GM19238 (cell line): Measurements from ENCODE around the gene ANKRD66.
"Not testable (repeated sequence)": the region's sequence is repeated elsewhere in the genome, so short reads cannot be mapped to it uniquely, and the experiment has no call there.

ENCODE experiments used
- DNase-seq: peaks from one replicate; pipeline ENCODE4 v3.0.0; 2011; ENCODE audit warnings: low spot score; ENCODE audit not compliant: insufficient read length

Gene ANKRD66

DNA sequence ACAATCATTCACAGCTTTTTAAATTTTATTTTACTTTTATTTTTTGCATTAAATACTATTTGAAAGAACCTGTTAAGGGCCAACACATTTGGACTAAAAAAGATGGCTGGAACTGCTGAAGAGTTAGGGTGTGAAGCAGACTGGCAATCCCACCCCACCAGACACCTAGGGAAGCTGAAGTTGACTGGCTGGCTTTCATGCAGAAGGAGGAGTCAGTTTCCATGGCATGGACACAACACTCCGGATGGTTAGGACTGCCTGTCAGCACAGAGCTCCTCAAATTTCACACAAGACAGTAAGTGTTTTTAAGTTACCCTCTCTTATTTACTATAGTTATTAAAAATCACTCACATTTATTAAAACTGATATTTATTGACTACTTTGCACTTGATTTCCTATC is at the start of gene ANKRD66:
ANKRD66 (plus strand) TSS at position 238 of the 400 bp plus-strand sequence. CDS start 5,016 bp downstream, outside the sequence.
- DNase-seq, result no peak

DNA sequence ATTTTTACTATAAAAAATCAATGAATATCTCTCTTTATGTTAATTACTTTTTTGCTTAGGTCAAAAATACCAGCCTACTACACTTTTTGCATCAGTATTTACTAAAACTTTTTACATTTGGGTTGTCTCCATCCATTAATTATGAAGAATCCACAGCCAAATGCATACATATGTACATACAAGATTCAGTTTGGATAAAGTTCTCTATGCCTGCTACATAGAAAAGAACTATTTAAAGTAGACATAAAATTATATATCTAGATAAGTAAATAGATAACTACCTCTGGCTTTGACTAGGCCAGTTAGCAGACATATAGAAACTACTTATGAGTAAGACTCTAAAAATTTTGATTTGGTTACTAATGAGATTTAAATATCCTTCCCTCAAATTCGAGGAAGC is 46.8 kb upstream of the ANKRD66 start:
- DNase-seq, result no peak

DNA sequence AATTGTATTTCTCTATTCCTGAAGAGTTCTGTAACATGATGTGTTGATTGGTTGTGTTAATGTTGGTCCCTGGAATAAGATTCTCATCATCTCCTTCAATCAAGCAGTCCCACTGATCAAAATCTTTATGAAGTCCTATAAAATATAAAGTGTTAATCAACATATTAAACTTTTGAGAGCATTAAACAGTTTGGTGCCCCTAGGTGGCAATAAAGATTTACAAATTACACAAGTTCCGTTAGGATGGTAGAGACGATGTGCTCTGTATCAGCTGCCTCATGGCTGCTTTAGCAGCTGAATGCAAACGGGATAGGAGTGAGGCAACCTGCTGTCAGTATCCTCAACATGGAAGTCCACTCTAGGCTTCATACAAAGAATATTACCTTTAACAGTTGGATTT is 42.2 kb upstream of the ANKRD66 start:
- no peak for DNase-seq

DNA sequence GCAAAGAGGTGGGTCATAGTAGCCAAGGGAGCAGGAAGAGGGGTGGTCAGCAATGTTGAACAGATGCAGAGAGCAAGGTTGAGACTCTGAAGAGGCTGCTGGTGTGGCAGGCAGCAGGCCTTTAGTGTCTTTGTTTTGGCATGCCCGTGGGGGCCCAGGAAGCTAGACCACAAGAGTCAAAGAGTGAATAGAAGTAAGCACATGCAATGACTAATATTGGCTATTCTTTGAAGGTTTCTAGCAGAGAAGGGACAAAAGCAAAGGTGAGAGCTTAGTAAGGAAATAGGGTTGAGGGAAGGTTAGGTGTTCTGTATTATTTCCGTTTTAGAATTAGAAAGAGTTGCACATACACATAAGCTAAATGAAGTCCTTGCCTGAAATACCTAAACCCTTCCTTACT is 40.3 kb upstream of the ANKRD66 start:
- DNase-seq, result no peak

DNA sequence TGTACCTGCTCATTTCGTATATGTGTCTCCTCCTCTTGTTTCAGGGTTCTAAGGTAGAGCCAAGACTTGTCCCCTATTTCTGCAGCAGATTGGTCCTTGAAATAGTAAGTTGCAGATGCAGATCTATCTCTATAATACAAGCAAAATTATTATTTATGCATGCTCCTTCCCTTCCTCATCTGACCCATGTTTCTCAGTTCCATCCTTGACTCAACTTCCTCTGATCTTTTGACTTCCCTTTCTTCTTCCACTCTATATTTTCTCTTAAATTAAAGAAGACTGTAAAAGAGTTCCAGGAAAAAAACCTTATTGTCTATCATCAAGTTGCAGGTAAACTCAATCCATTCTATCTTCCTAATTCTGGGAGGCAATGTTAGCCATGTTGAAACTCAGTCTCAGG is 35.2 kb upstream of the ANKRD66 start:
- no peak for DNase-seq

DNA sequence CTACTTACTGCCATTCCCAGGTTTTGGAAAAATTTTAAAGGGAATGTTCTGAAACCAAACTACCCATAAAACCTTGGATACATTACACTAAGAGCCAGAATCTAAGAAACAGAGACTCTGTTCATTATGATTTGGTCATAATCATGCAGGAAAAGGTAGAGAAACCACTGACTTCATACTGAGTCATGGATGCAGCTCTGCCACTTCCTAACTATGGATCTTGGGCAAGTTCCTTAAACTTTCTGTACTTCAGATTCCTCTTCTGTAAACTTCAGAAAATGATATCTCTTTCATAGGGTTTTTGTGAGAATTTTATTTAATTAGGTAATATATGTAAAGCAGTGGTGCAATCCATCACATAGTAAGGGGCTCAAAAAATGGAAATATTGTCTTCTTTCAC is 31.6 kb upstream of the ANKRD66 start:
- no peak for DNase-seq

DNA sequence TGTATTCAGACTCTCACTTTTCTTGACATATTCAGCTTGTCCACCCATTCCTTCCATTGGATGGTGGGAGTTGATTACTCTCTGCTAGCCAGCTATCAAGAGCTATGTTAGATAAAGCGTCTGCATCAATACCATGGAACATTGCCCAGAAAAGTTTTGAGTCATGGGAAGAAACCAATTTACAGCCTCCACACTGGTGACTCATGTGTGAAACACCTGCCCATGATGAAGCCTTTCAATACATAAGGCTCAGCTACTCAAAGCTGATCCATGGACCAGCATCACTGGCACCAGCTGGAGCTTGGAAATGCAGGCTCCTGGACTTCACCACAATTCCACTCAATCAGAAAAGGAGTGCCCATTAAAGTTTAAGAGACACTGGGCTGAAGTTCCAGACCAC is 27.6 kb upstream of the ANKRD66 start:
- DNase-seq, result no peak

DNA sequence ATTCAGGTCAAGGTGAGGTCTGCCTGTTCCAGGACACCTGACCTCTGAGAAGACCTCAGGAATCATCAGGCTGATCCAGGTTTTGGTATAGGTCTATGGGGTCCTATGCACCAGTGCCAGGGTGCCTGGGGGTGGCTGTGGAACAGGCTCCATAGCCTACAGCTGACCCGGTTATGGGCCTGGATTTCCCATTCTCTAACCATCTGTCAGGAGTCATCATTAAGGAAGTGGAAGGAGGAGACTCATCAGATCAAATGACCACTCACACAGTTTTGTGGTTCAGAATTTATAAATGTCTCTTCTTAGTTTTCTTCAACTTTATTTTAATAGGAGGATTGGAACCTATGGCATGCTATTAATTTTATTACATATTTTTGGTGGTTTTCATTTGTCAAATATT is 26.3 kb upstream of the ANKRD66 start:
- DNase-seq, result no peak

DNA sequence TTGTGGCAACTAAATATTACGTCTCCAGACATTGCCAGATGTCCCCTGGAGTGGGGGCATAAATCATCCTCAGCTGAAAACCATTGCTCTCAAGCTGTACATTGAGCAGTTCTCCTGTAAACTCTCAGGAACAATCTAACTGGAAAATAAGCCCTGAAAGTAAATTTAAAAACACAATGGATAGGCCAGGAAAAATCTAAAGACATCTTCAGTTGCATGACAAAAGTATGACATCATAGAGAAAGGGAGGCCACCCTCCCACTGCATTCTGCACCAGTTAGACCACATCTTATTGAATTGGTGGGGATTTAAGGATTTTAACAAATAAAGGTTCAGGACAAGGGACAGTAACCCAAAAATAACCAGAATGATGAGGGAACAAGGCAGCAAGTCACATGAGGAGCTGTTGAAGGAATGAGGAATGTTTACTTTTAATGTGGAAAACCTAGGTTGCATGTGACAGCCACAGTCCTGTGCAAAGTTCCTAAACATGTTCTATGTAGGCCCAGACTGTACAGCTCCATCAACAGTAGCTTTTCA is 16.9 kb upstream of the ANKRD66 start:
- no peak for DNase-seq

DNA sequence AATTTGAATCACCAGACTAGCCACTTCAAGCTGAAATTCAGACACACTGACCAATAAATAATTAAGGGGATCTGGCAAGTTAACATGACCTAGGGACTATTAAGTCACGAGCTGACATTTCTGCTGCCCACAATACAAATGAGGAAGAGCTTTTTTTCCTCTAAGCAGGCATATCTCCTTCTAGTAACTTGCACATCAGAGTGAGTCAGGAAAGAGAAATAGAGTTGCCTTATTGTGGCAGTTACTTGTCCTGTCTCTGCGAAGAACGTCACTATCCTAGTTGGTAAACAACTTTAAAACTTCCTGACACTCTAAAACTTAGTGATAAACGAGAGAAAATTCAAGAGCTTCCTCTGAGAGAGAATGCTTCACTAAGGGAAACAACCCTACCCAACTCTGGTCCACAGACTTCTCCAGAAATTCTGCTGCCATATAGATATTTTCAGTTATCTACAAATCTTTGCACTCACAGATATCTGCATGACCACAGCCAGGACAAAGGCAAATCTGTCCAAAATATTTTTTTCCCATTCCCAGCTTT is 15.7 kb upstream of the ANKRD66 start:
- DNase-seq, result no peak

DNA sequence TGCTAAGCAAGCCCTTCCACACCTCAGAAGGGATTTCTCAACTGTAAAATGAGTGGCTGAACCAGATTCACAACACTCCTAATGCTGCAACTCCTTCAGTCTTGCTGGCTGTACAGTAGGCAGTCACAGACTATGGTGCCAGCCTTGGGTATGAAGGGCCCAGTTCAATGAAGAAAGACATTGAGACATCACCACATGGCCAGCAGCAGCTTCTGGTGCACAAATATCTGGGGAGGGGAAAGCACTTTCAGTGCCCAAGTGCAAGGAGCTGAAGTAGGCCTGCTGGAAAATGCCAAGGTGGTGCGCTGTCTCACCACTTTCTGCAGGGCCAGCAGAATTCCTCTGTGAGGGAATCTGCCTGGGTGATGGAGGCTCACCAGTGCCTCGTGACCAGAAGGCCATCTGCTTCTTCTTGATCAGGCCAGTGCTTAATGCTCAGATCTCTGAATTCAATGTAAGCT is 13.4 kb upstream of the ANKRD66 start:
- no peak for DNase-seq

DNA sequence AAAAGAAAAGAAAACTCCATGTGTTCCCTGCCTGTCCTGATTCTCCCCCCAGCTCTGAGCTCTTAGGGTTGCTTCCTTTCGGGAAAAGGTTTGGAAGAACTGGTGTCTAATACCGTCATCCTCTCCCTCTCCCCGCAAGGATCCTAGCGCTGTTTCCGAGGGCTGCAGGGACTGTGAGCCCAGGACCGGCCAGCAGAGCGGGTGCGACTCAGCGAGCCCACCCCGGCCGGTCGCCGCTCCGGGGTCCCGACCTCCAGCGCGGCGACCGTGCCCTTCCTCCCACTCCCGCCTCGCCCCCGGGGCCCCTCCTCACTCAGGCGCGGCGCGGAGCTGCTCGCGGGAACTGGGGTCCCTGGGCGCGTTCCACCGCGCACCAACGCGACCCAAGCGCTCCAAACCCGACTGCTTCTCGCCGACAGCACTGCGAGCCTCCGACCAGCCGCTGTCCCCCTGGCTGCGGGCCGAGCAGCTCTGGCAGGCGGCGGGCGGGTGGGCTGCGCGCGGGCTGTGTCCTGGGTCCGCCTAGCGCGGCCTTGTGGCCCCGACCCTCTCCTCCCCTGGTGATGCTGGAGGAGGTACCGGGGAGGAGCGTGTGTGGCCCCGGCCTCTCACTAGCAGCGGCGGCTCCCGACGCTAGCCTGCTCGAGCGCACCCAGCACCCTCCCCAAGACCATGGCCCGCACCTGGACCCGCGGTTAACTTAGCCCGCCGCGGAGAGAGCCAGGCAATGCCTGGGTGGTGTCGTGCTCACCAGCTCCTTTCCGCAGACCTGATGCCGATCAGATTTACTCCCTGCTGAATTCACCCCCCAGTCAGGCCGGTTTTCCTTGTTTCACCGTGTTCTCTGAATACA is 11.6 kb upstream of the ANKRD66 start, which contains the start of gene PLA2G7:
PLA2G7 (minus strand) TSS at position 509 of the 853 bp plus-strand sequence. CDS start 12,484 bp downstream, outside the sequence.
- no peak for DNase-seq

DNA sequence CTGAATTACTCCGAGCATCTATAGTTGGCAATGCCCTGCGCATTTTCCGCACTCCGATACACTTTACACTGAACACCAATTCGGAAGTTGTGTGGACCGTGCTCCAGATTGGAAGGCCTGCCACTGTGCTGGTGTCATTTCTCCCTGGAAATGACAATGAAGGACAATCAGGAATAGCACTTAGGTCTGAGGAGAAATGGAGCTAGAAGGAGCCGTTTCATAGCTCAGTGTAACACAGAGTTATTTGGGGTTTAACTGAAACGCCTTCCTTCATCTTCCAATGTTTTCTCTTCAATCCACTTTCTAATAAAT is 11.1 kb upstream of the ANKRD66 start:
- no peak for DNase-seq

DNA sequence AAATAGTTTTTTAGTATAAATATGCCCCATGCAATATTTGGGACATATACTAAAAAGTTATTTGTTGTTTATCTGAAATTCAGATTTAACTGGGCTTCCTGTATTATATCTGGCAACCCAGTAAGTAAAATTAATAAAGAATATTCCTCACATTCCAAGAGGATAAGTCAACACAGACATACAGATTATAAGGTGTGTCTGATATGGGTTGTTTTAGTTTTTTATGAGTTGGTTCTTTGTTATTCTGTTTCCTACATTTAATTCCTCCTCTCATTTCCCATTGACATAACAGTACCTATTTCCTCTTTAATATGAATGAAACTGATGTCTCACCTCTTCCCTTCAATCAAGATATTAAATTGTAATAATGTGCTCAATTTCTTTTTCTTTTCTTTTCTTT is 9.8 kb upstream of the ANKRD66 start:
- no peak for DNase-seq

DNA sequence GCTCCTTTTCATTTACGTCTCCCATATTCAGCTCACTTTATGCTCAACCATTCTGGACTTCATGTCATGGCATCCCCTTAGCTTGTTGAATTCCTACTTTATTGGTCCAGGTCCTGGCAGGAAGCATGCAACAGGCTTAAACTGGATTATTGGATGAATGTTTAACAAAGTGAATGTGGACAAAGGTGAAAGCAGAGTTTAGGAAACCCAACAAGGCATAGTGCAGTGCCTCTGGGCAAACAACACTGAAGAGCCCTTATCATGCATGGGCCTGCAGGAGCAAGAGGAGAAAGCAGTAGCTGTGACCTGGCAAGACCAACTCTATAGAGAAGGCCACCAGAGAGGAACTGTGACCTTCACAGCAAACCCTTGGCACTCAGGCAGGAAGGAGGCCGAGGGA is 5.3 kb upstream of the ANKRD66 start:
- DNase-seq, result no peak

DNA sequence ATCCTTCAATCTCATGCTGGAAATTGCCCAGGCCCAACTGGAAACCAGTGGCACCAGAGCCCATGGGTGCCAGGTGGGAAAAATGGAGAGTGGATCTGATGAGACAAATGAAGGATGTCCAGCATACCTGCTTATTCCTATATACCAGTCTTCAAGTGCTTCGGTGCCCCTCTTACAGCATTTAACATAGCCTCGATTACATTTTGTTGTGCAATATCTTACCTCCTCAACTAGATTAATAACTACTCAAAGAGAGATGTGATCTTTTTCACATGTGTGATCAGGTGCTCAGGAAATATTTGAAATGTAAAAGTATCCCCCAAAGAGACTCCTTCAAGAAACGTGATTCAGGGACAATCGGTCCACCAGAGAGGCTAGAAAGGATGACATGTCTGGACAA is 4.8 kb upstream of the ANKRD66 start:
- no peak for DNase-seq

DNA sequence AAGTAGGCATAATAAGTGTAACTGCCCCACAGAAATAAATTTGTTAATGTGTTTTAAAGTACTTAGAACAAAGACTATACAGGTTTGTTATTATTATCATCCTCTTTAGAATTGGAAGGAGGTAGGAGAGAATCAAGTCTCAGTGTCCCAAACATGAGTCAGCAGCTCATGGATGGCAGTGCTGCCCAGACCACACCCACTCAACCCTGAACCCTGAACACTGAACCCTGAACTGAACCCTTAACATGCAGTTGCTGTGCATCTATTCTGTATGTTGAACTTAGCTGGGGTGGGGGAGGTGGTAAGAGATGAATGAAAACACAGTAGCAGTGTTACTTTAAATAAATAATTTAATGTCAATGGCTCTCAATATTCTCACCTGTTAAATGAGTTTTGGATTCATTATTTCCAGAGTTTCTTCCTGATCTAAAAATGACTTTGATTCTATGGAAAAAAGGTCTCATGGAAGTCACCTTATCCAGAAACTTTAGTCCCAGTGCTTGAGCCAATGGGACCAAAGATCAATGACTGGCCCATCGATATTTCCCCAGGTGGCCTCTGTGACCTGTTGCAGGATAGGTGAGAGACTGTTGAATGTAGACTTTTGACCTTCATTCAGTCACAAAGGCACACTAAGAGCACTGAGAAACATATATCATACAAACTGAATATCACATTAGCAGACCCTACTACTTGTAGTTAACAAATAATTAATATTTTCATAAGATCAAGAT is 3.1 kb upstream of the ANKRD66 start:
- no peak for DNase-seq

DNA sequence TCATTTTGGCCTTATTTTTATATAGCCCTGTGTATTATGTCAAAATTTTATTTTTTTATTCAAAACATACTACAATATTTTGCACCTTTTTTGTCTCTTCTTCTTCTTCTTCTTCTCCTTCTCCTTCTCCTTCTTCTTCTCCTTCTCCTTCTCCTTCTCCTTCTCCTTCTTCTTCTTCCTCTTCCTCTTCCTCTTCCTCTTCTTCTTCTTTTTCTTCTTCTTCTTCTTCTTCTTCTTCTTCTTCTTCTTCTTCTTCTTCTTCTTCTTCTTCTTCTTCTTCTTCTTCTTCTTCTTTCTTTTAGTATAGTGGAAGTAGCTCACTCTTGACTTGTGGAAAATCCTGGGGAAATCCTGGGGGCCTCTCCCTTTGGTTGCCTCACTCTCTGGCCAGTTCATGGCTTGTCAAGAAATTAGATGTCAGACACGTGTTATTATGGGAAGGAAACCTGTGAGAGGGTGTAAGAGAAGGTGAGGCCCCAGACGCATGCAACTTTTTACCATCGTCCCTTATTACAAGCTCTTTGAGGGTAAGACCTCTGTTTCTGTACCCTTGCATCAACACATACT is 2.5 kb upstream of the ANKRD66 start:
- not testable (repeated sequence) for DNase-seq

DNA sequence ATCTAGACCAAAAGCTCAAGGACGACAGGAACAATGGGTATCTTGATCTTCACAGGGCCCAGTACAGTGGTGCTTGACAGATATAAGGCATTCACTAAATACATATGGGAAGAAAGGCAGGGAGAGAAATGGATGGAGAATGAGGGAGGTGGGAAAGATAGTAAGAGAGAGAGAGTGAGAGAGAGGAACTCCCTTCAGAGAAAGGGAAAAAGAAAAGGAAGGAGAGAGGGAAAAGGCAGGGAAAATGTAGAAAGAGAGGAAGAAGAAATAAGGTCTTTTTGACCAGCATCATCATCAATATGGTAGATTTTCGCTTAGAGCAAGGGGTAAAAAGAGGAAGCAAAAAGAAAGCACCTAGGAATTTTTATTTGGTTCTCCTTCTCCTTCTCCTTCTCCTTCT is 760 bp upstream of the ANKRD66 start:
- DNase-seq, result no peak

DNA sequence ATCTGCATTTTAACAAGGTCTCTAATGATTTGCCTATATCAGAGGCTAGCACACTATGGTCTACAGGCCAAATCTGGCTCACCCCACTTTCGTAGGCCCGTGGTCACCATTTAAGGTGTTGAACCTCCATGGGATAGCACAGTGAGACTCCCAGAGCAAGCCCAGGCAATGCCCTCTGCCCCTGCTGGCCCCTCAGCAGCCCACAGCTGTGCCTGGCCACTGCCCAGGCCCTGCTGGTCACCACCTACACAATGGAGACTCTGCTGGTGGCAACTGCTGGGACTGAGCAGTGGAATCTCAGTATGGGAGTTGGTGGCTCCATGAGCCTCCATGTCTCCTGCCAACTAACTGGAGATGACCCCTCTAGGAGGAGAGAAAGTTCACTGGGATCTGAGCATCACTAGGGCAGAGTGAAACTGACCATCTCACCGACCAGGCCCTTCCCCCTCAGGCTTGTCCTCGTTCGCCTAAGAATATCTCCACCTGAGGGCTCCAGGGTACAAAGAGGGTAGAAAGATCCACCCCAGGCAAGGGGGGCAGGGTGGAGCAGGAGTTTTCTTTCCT is 2.3 kb downstream of the ANKRD66 start:
- DNase-seq, result no peak

DNA sequence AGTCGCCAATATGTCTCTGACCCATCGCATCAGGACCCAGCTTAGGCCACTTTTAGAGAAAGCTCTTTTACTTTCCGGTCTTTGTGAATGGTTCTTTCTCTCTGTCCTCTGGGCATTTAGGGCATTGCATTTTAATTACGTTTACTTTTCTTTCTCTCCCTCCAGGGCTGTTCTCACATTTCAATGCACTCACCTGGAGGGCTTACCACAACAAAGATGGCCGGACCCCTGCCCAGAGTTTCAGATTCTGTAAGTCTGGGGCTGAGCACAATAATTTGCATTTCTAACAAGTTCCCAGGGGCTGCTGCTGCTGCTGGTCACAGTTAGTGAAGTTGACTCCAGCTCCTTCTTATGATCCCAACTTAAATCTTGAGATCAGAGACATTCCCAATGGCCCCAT is 3.0 kb downstream of the ANKRD66 start:
- no peak for DNase-seq

DNA sequence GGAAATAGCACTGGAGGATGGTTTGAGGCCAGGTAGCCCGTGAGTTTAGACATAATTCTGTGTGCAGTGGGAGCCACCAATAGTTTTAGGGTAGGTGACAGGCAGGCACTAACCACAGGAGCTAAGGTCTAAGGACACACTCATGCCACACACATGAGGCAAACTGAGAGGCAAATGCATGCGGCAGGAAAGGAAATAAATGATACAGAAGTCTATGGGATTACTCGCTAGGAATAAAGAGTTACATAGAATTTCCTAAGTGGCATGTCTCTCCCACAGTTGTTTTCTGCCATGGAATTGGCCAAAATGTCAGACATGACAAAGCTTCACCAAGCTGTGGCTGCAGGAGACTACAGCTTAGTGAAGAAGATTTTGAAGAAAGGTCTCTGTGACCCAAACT is 4.9 kb downstream of the ANKRD66 start:
- no peak for DNase-seq
